NCI-H146 treated with DMSO at 0.1 percent for 48 hours (cell line): Measurements from ENCODE around the gene PRIM2.
"Not testable (repeated sequence)": the region's sequence is repeated elsewhere in the genome, so short reads cannot be mapped to it uniquely, and the experiment has no call there.

Experiments used
- DNase-seq: peaks from one replicate; lab custom pipeline; 2025; ENCODE audit not compliant: unreplicated experiment; lab: John Stamatoyannopoulos, UW

Gene PRIM2

GRCh38 chr6:57317060-57317943, at the start of gene PRIM2:
Gene PRIM2 (plus strand): TSS chr6:57317630. CDS start chr6:57318446, 816 bp downstream.
- peak; percentile 81 for DNase-seq

GRCh38 chr6:57268294-57268640, 49.2 kb upstream of the PRIM2 start:
- no peak for DNase-seq

- not testable (repeated sequence) for DNase-seq
These were observed 43.2 kb upstream of the PRIM2 start for GRCh38 chr6:57274113-57274824.

- DNase-seq: no peak
These were observed 42.0 kb upstream of the PRIM2 start for GRCh38 chr6:57275384-57275783.

- no peak for DNase-seq
These were observed 40.5 kb upstream of the PRIM2 start for GRCh38 chr6:57276946-57277345.

- DNase-seq: no peak
These were observed 38.9 kb upstream of the PRIM2 start for GRCh38 chr6:57278570-57278969.

GRCh38 chr6:57279013-57279412, 38.4 kb upstream of the PRIM2 start:
- DNase-seq: no peak

GRCh38 chr6:57283106-57283505, 34.3 kb upstream of the PRIM2 start:
- no peak for DNase-seq

- DNase-seq: no peak
These were observed 33.4 kb upstream of the PRIM2 start for GRCh38 chr6:57283911-57284455.

GRCh38 chr6:57288136-57288535, 29.3 kb upstream of the PRIM2 start:
- peak; percentile 18 for DNase-seq

- not testable (repeated sequence) for DNase-seq
These were observed 24.0 kb upstream of the PRIM2 start for GRCh38 chr6:57293472-57293871.

- no peak for DNase-seq
These were observed 22.5 kb upstream of the PRIM2 start for GRCh38 chr6:57294862-57295445.

- DNase-seq: no peak
These were observed 19.9 kb upstream of the PRIM2 start for GRCh38 chr6:57297505-57297904.

GRCh38 chr6:57298741-57299140, 18.7 kb upstream of the PRIM2 start:
- DNase-seq: no peak

GRCh38 chr6:57301757-57302156, 15.7 kb upstream of the PRIM2 start:
- DNase-seq: no peak

- DNase-seq: no peak
These were observed 15.0 kb upstream of the PRIM2 start for GRCh38 chr6:57302477-57302876.

GRCh38 chr6:57303931-57304681, 13.3 kb upstream of the PRIM2 start:
- no peak for DNase-seq

- DNase-seq: no peak
These were observed 12.3 kb upstream of the PRIM2 start for GRCh38 chr6:57305107-57305506.

GRCh38 chr6:57305761-57306160, 11.7 kb upstream of the PRIM2 start:
- no peak for DNase-seq

- no peak for DNase-seq
These were observed 11.2 kb upstream of the PRIM2 start for GRCh38 chr6:57306273-57306672.

GRCh38 chr6:57307850-57308249, 9.6 kb upstream of the PRIM2 start:
- no peak for DNase-seq
